Activated naive CD8-positive, alpha-beta T cell treated with anti-CD3 and anti-CD28 coated beads, Interleukin-2, amount 10 ng/mL, durations not matched to agents 7 days and 5 days (primary cell): ENCODE results near the gene CD59. TPM values are rescaled to one million over a fixed set of nuclear protein-coding genes. Genes with fewer than 3 reads are reported as not detected.
A peak's percentile ranks its signal among the peaks of the same experiment; 100 is the strongest.
"Not testable (repeated sequence)": the region's sequence is repeated elsewhere in the genome, so short reads cannot be mapped to it uniquely, and the experiment has no call there.

Experiments
- ATAC-seq: fragments of 150-1000 bp; cut with Tn5 transposase; one replicate; pipeline ENCODE4 v1.10.0; 2021; ENCODE audit warnings: low read depth, moderate library complexity
- POLR2A ChIA-PET: fragments of 350-600 bp; sonication (Branson Sonifier 250); formaldehyde crosslinking; loops from one replicate; lab custom pipeline; 2021; ENCODE audit warnings: antibody characterized with exemption; lab: Charles Lee
- DNase-seq: peaks from one replicate; pipeline ENCODE4 v3.0.0; 2021
- H3K27ac Mint-ChIP-seq: one replicate; pipeline ENCODE4 v1.8.0; 2022; ENCODE audit warnings: mild to moderate bottlenecking, mixed read lengths
- H3K27me3 Mint-ChIP-seq: one replicate; pipeline ENCODE4 v1.8.0; 2022; ENCODE audit warnings: mild to moderate bottlenecking, moderate library complexity, mixed read lengths
- H3K36me3 Mint-ChIP-seq: one replicate; pipeline ENCODE4 v1.8.0; 2021; ENCODE audit warnings: mild to moderate bottlenecking, mixed read lengths
- H3K4me1 Mint-ChIP-seq: one replicate; pipeline ENCODE4 v1.8.0; 2021; ENCODE audit warnings: mixed read lengths
- H3K4me3 Mint-ChIP-seq: one replicate; pipeline ENCODE4 v1.8.0; 2022; ENCODE audit warnings: mild to moderate bottlenecking, moderate library complexity, mixed read lengths
- H3K9me3 Mint-ChIP-seq: one replicate; pipeline ENCODE4 v1.8.0; 2021; ENCODE audit warnings: mixed read lengths
- total RNA-seq, 2 experiments: library from RNA; stranded (reverse); gene quantifications; one replicate each; pipeline ENCODE4 v1.2.3, GENCODE V29; 2021

Gene CD59
- total RNA-seq, 2 experiments from 2014 or later, result 57.0 to 59.3 TPM

DNA sequence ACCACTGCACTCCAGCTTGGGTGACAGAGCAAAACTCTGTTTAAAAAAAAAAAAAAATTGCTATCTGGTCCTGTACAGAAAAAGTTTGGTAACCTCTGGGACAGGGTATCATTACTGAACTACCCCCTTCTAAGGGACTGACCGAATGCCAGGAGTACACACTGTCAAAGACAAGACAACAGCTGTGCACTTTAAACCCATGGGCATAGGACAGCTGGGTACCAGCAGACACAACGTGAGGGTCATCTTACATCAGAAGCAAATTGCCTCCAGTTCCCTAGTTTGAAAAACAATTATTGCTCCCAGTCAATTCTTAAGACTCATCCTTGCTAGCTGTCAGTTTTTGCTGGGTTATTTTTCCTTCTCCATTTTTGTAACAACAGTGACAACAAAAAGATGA is 17.8 kb downstream of the CD59 start:
- Mint-ChIP-seq H3K36me3 (peaks cover 12% of the 10 kb centered on the region), H3K4me1 (peaks cover 23% of the 10 kb centered on the region), H3K27ac (no peak overlapping the region), H3K9me3 (no peaks in the 10 kb centered on the region), H3K27me3 (no peaks in the 10 kb centered on the region), H3K4me3 (no peak overlapping the region)
- POLR2A ChIA-PET, result no interaction called here
- no peak for ATAC-seq
- no peak for DNase-seq

GRCh38 chr11:33716243-33716642 is 20.0 kb downstream of the CD59 start:
- H3K4me1 Mint-ChIP-seq, result peaks cover 7% of the 10 kb centered on the region
- DNase-seq (no peak), ATAC-seq (no peak)
- H3K36me3 Mint-ChIP-seq, result peaks cover 8% of the 10 kb centered on the region
- no peak overlapping the region for H3K4me3 Mint-ChIP-seq
- POLR2A ChIA-PET, result no interaction called here
- H3K9me3 Mint-ChIP-seq, result no peaks in the 10 kb centered on the region
- H3K27ac Mint-ChIP-seq, result no peak overlapping the region
- H3K27me3 Mint-ChIP-seq, result no peaks in the 10 kb centered on the region

DNA sequence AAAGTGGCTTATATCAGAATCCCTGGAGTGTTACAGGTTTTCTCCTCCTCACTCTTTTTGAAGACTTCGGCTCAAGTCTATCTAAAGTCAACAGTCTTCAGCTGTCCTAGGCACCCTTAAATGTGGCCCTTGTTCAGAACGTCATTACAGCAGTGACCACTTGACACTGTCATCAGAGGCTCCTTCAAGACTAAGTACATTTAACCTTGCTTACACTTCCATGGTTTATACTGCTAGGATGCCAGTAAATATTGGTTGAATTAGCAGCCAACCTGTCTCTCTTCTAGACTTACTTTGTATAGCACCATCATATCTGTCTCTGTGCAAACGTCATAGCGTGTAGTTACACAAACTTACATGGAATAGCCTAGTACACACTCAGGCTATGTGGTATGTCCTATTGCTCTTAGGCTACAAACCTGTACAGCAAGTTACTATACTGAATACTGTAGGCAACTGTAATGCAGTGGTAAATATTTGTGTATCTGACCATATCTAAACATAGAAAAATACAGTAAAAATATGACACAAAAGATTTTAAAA is 22.3 kb downstream of the CD59 start:
- peaks cover 2% of the 10 kb centered on the region for H3K4me1 Mint-ChIP-seq
- no peaks in the 10 kb centered on the region for H3K27me3 Mint-ChIP-seq
- ATAC-seq (no peak), DNase-seq (no peak)
- POLR2A ChIA-PET, result no interaction called here
- no peak overlapping the region for H3K27ac Mint-ChIP-seq
- H3K4me3 Mint-ChIP-seq, result no peak overlapping the region
- no peaks in the 10 kb centered on the region for H3K9me3 Mint-ChIP-seq
- peaks cover 5% of the 10 kb centered on the region for H3K36me3 Mint-ChIP-seq

DNA sequence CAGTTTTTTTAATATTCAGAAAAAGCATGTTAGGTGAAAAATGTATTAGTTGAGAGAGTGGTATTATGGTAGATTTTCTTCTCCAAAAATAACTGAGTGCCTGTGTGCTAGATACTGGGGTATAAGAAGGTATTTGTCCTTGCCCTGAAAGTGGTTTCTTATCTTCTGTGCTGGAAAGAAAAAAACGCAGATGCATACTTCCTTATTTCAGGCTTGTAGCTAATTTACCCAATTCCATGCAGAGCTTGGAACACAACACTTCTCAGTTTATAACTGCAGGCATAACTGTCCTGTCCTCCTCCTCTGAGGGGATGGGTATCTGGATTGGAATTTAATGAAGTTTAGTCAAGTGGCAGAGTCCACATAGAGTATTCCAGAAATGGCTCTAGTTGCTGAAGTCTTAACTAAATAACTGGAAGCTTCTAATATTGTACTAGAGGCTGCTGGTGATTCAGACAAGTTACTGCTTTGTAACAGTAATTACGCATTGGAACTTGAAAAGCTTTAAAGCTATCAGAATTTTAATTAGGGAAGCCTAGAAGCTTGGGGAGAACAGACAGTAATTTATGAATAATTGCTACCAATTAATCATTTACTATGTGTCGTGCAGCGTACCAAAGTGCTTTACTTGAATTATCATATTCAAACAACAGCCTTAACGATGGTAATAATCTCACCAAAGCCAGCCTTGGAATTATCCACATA is 22.9 kb downstream of the CD59 start:
- peaks cover 2% of the 10 kb centered on the region for H3K4me1 Mint-ChIP-seq
- no peaks in the 10 kb centered on the region for H3K9me3 Mint-ChIP-seq
- DNase-seq (no peak), ATAC-seq (no peak)
- no peaks in the 10 kb centered on the region for H3K27me3 Mint-ChIP-seq
- peaks cover 5% of the 10 kb centered on the region for H3K36me3 Mint-ChIP-seq
- no peak overlapping the region for H3K27ac Mint-ChIP-seq
- H3K4me3 Mint-ChIP-seq, result no peak overlapping the region
- POLR2A ChIA-PET, result no interaction called here

DNA sequence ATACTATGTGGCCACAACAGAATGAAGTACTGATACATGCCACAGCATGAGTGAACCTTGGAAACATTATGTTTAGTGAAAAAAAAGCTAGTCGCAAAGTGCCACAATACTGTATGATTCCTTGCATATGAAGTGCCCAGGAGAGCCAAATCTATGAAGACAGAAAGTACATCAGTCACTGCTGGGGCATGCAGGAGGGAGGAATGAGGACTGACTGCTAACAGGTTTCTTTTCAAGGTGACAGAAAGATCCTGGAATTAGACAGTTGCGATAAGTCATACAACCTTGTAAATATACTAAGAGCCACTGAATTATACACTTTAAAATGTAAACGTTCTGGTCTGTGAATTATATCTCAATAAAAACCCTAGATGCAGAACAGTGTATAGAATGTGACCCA is 23.8 kb downstream of the CD59 start:
- H3K36me3 Mint-ChIP-seq, result peaks cover 5% of the 10 kb centered on the region
- peaks cover 2% of the 10 kb centered on the region for H3K4me1 Mint-ChIP-seq
- POLR2A ChIA-PET, result no interaction called here
- H3K4me3 Mint-ChIP-seq, result no peak overlapping the region
- H3K27ac Mint-ChIP-seq, result no peak overlapping the region
- DNase-seq (no peak), ATAC-seq (no peak)
- H3K9me3 Mint-ChIP-seq, result no peaks in the 10 kb centered on the region
- H3K27me3 Mint-ChIP-seq, result no peaks in the 10 kb centered on the region

DNA sequence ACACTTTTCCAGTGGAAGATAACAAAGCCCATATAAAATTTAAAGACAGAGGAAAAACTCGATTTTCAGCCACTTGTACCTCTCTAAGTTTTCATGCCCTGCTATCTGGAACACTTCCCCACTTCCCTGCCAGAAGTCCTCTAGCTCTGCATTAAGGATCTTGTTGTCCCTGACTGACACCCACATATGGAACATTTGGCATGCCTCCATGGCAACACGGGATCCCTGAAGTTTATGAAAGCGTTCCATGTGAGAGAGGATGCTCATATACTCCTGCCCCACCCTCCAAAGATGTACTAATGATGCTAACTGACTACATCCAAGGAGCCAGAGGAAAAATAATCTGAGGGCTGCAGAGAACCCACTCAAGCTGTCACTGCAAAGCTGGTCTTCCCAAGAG is 26.8 kb downstream of the CD59 start:
- ATAC-seq (no peak), DNase-seq (no peak)
- Mint-ChIP-seq H3K27ac (no peak overlapping the region), H3K36me3 (peaks cover 10% of the 10 kb centered on the region), H3K4me1 (peaks cover 8% of the 10 kb centered on the region), H3K9me3 (no peaks in the 10 kb centered on the region), H3K27me3 (no peaks in the 10 kb centered on the region), H3K4me3 (no peak overlapping the region)
- POLR2A ChIA-PET, result no interaction called here

GRCh38 chr11:33708985-33709384 is 27.2 kb downstream of the CD59 start:
- ATAC-seq (no peak), DNase-seq (no peak)
- H3K36me3 Mint-ChIP-seq, result peaks cover 10% of the 10 kb centered on the region
- H3K27ac Mint-ChIP-seq, result no peak overlapping the region
- H3K9me3 Mint-ChIP-seq, result no peaks in the 10 kb centered on the region
- H3K4me3 Mint-ChIP-seq, result no peak overlapping the region
- no peaks in the 10 kb centered on the region for H3K27me3 Mint-ChIP-seq
- POLR2A ChIA-PET, result no interaction called here
- peaks cover 8% of the 10 kb centered on the region for H3K4me1 Mint-ChIP-seq

DNA sequence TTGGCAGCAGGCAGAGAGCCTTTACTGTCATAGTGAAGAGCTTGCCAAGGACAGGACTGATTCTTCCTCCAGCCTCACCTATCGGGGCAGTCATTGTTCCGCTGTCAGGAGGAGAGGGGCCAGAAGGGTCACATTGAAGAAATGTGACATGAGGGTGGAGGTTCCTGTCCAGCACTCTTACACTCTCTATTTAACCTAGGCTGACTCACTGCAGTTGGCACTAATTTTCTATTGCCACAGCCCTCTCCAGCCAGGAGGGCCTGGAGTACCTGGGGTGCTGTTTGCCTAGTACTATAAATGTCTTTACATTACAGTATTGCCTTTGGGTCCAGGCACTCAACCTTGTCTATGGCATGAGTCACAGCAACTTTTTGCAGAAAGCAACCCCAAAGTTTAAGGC is 28.4 kb downstream of the CD59 start:
- ATAC-seq, H3K9me3 Mint-ChIP-seq, DNase-seq, H3K27me3 Mint-ChIP-seq, H3K4me1 Mint-ChIP-seq, H3K27ac Mint-ChIP-seq, H3K4me3 Mint-ChIP-seq, POLR2A ChIA-PET: not testable (repeated sequence)
- H3K36me3 Mint-ChIP-seq, result peaks cover 10% of the 10 kb centered on the region

GRCh38 chr11:33706966-33707365 is 29.3 kb downstream of the CD59 start:
- peaks cover 8% of the 10 kb centered on the region for H3K4me1 Mint-ChIP-seq
- H3K27ac Mint-ChIP-seq, result no peak overlapping the region
- no peak for DNase-seq
- ATAC-seq, result no peak
- H3K27me3 Mint-ChIP-seq, result peaks cover 2% of the 10 kb centered on the region
- POLR2A ChIA-PET, result no interaction called here
- no peak overlapping the region for H3K4me3 Mint-ChIP-seq
- H3K9me3 Mint-ChIP-seq, result no peaks in the 10 kb centered on the region
- peaks cover 9% of the 10 kb centered on the region for H3K36me3 Mint-ChIP-seq

GRCh38 chr11:33706546-33706945 is 29.7 kb downstream of the CD59 start:
- ATAC-seq, result no peak
- no peak for DNase-seq
- POLR2A ChIA-PET, result no interaction called here
- Mint-ChIP-seq H3K4me1 (peaks cover 10% of the 10 kb centered on the region), H3K4me3 (peak overlapping the region; percentile 39), H3K27me3 (peaks cover 2% of the 10 kb centered on the region), H3K27ac (peak overlapping the region; percentile 64), H3K36me3 (peaks cover 9% of the 10 kb centered on the region), H3K9me3 (no peaks in the 10 kb centered on the region)

DNA sequence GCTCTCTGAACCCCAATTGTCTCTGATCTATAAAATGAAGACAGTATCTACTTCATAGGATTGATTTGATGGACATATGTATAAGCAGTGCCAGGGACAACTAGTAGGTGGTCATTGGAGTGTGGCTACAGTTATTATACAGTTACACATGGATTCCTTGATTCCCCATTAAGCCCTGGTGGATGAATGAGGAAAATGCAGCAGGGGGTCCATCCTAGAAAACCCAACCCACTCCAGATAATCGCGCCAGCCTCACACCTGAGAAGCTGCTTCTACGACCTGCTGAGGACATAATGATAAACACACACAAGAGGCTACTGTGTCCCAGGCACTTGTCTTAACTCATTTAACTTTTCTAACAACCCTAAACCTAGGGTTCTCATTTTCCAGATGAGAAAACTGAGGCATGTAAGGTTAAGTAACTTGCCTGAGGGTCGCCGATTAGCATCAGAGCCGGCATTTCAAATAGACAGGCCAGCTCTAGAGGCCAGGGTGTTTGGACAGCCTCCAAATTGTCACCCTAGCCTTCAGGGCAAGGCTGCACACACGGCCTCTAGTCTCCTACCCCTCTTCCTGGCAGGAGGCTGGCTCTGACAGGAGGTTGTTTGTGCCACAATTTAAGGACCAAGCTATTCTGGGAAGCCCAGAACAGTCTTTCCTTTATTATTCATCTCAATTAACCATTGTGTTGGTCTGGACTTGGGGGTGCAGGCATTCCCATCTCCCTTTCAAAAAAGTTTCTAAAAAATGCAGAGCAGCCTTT is 31.8 kb downstream of the CD59 start:
- ATAC-seq (no peak), DNase-seq (no peak)
- Mint-ChIP-seq H3K27ac (no peak overlapping the region), H3K9me3 (no peaks in the 10 kb centered on the region), H3K4me1 (peaks cover 21% of the 10 kb centered on the region), H3K36me3 (peaks cover 8% of the 10 kb centered on the region), H3K4me3 (no peak overlapping the region), H3K27me3 (peaks cover 5% of the 10 kb centered on the region)
- POLR2A ChIA-PET, result no interaction called here

DNA sequence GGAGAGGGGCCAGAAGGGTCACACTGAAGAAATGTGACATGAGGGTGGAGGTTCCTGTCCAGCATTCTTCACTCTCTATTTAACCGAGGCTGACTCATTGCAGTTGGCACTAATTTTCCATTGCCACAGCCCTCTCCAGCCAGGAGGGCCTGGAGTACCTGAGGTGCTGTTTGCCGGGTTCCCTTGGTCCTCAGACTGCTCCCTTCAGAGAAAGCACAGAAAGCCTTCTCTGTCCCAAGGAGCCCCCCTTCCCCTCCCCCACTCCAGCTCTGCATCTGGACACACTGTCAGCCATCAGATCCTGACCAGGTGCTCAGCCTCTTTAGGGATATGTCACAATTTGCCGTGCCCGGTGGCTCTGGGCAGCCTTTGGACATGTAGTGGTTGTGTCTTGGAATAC is 32.4 kb downstream of the CD59 start:
- Mint-ChIP-seq H3K4me3 (no peak overlapping the region), H3K9me3 (no peaks in the 10 kb centered on the region), H3K36me3 (peaks cover 5% of the 10 kb centered on the region), H3K27me3 (peaks cover 9% of the 10 kb centered on the region), H3K27ac (no peak overlapping the region), H3K4me1 (peaks cover 21% of the 10 kb centered on the region)
- DNase-seq, result no peak
- no peak for ATAC-seq
- POLR2A ChIA-PET, result no interaction called here

DNA sequence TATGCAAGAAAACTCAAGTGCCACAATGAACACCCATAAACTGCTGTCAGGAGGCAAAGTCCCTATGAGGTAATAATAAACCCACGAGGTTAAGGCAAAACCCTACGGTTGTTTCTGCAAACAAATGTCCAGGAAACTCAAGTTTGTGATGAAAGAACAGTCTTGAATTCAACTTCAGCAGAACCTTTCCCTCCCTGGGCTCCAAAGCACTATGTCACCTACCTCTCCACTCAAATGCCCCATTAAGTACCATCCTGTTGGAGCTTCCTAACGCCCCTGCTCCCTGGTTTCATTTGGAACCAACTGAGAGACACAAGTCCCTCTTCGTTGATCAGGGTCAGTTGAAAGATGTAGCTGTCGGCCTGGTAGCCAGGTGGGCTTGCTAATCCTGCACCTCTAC is 33.0 kb downstream of the CD59 start:
- H3K36me3 Mint-ChIP-seq, result peaks cover 5% of the 10 kb centered on the region
- POLR2A ChIA-PET, result no interaction called here
- no peak overlapping the region for H3K27ac Mint-ChIP-seq
- peaks cover 21% of the 10 kb centered on the region for H3K4me1 Mint-ChIP-seq
- DNase-seq (no peak), ATAC-seq (no peak)
- no peaks in the 10 kb centered on the region for H3K9me3 Mint-ChIP-seq
- peaks cover 11% of the 10 kb centered on the region for H3K27me3 Mint-ChIP-seq
- H3K4me3 Mint-ChIP-seq, result no peak overlapping the region
